Keratinocyte (primary cell): ENCODE data around the gene KIF14.

Experiments
- EZH2 ChIP-seq: IDR thresholded peaks from one replicate; pipeline ENCODE4 v1.6.1; 2012; ENCODE audit warnings: inconsistent platforms, mild to moderate bottlenecking, low read length, moderate library complexity
- TF ChIP-seq, protein P1 (sequence below), 3 experiments: IDR thresholded peaks in 1 of 3; conservative IDR thresholded peaks in 1 of 3; optimal IDR thresholded peaks in 1 of 3; 2 replicates in 2 of 3; 3 replicates in 1 of 3; pipeline versions ENCODE3 to v1.5.1; 2011; ENCODE audit warnings: low read length in 3 of 3, mild to moderate bottlenecking in 3 of 3, moderate library complexity in 2 of 3, control low read depth in 1 of 3, inconsistent platforms in 1 of 3; ENCODE audit not compliant: insufficient read depth in 2 of 3; ENCODE audit errors: extremely low read depth in 1 of 3

DNA sequence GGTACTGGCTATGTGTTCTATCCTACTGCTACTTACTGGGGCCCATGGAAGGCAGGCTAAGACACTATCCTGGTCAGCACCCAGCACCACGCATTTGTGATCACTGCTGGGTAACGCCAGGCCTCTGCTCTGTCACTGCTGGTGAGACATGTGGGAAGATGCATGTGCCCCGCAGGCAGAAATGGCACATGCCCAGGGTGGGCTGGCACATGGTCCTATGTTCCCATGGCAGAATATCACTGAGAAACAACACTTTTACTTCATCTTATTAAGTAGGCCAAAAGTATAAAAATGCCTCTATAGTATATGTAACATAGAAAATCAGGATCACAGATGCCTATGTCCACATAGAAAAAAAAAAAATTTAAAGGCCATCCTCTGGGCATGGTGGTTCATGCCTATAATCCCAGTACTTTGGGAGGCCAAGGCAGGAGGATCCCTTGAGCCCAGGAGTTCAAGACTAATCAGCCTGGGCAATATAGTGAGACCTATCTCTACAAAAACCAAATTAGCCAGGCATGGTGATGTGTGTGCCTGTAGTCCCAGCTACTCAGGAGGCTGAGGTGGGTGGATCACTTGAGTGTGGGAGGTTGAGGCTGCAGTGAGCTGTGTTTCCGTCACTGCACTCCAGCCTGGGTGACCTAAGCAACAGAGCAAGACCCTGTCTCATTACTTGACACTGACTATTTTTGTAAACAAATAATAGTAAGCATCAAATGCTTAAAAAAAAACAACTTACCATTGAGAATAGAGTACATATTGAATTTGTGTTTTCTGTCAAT is 37.7 kb upstream of the KIF14 start:
- TF ChIP-seq, protein P1, sequence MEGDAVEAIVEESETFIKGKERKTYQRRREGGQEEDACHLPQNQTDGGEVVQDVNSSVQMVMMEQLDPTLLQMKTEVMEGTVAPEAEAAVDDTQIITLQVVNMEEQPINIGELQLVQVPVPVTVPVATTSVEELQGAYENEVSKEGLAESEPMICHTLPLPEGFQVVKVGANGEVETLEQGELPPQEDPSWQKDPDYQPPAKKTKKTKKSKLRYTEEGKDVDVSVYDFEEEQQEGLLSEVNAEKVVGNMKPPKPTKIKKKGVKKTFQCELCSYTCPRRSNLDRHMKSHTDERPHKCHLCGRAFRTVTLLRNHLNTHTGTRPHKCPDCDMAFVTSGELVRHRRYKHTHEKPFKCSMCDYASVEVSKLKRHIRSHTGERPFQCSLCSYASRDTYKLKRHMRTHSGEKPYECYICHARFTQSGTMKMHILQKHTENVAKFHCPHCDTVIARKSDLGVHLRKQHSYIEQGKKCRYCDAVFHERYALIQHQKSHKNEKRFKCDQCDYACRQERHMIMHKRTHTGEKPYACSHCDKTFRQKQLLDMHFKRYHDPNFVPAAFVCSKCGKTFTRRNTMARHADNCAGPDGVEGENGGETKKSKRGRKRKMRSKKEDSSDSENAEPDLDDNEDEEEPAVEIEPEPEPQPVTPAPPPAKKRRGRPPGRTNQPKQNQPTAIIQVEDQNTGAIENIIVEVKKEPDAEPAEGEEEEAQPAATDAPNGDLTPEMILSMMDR (optimal IDR thresholded peaks at IDR 0.05 in 1 of 3, IDR thresholded peaks at IDR 0.05 in 1 of 3, conservative IDR thresholded peaks at IDR 0.05 in 1 of 3; ENCODE audit: extremely low read depth in 1 of 3, insufficient read depth in 2 of 3, low read length in 3 of 3) = no peak
- TF ChIP-seq EZH2 = no peak
